G401.6 (cell line): Measurements from ENCODE around the gene CFAP58.

Experiments used
- FAIRE-seq: peaks from 2 replicates; lab custom pipeline; 2012; peaks lifted over from hg19 to GRCh38; lab: Jason Lieb, UNC

CFAP58 gene

GRCh38 chr10:104485632-104486031, 132.0 kb downstream of the CFAP58 start:
- FAIRE-seq: no peak

GRCh38 chr10:104486803-104487202, 133.2 kb downstream of the CFAP58 start:
- no peak for FAIRE-seq

- FAIRE-seq: no peak
These were observed 134.3 kb downstream of the CFAP58 start for GRCh38 chr10:104487794-104488438.

- no peak for FAIRE-seq
These were observed 134.8 kb downstream of the CFAP58 start for GRCh38 chr10:104488439-104488832.

- no peak for FAIRE-seq
These were observed 138.8 kb downstream of the CFAP58 start for GRCh38 chr10:104492329-104492940.

- FAIRE-seq: no peak
These were observed 144.9 kb downstream of the CFAP58 start for GRCh38 chr10:104498347-104499081.

DNA sequence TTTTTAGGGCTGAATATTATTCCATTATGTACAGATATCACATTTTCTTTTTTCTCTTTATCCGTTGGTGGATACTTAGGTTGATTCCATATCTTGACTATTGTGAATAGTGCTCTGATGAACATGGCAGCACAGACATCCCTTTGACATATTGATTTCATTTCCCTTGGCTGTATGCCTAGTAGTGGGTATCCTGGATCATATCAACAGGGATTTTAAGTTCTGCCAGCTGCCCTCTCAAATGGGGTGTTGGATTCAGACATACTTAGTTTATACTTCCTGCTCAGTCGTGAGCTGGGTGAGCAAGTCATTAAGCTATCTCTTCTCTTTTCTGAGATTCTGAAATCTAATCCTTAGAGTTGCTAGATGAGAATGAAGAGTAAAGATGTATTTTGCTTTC, 147.8 kb downstream of the CFAP58 start:
- FAIRE-seq: no peak

DNA sequence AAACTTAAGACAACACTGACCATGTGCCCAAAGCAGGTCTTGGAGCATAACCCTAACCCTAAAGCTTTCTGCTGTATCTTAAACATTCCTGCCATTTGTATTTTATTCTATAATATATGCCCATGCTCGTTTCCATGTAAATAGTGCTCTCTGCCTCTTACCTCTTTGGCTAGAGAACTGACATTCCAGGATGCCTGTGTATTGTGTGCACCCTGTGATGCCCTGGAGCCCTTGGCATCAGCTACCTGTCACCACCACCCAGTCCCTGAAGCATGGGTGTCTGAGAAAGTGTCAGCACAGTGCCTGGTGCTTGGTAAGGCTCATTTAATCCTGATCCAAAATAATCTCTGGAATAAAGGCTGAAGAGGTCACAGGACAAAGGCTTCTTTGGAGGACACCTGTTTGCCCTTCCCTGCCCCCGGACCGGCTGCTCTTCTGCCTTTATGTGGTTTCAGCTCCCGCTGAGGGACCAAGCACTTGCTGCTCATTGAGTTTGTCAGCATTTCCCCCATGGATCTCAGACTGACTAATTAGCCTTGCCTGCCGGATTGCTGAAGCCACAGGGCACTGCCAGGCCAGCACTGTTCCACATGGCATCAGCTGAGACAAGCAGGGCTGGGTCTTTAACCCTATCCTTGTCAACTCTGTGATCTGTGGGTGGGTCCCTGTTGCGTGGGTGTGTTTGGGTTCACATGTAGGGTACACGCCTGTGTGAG, 148.4 kb downstream of the CFAP58 start:
- no peak for FAIRE-seq

DNA sequence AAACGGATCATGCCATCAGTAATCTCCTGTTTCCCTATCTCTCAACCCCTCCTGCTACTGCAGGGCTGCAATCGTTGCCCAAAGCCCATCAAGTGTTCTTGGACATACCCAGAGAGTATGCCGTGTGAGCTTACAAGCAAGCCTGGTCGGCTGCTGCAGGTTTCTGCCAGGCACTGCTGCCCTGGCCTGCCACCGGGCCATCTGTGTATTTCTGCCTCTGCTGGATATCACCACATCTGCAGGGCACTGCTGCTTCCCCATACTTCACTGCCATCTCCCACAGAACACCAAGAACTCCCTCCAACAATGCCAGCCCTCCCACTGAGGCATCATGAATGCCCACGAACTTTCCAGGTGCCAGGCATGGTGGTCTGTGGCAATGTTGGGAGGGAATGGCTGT, 149.3 kb downstream of the CFAP58 start:
- FAIRE-seq: no peak
